Endothelial cell of umbilical vein (primary cell): Measurements from ENCODE around the gene LRRC8B. TPM values are rescaled to one million over a fixed set of nuclear protein-coding genes. Genes with fewer than 3 reads are reported as not detected.

ENCODE experiments used
- BruUV-seq: library from RNA; stranded (reverse); fragments of 400-500 nt; replicated peaks from 2 replicates; lab custom pipeline; 2021; lab: Mats Ljungman, UMichigan
- CTCF ChIA-PET: fragments of 300-600, 350-600 bp; sonication (Branson Sonifier 250); formaldehyde crosslinking; loops from one replicate; lab custom pipeline; 2021; ENCODE audit warnings: antibody characterized with exemption, inconsistent platforms; lab: Charles Lee
- POLR2A ChIA-PET: fragments of 300-600, 350-600 bp; sonication (Branson Sonifier 250); formaldehyde crosslinking; loops from one replicate; lab custom pipeline; 2021; ENCODE audit warnings: antibody characterized with exemption, inconsistent platforms; lab: Charles Lee
- DNase-seq: peaks from one replicate; pipeline ENCODE4 v3.0.0-alpha.2; 2011; ENCODE audit warnings: low read depth, low spot score
- FAIRE-seq: peaks from 2 replicates; lab custom pipeline; 2011; peaks lifted over from hg19 to GRCh38; lab: Jason Lieb, UNC
- H2AFZ ChIP-seq: 2 replicates; pipeline ENCODE4 v1.6.0; 2012; ENCODE audit warnings: low read depth, low read length, control low read depth, inconsistent platforms
- H3K27ac ChIP-seq: 2 replicates; pipeline ENCODE4 v1.5.1; 2011; ENCODE audit warnings: low read depth, mild to moderate bottlenecking, control low read depth, low read length, moderate library complexity; ENCODE audit not compliant: insufficient read depth
- H3K27me3 ChIP-seq, 2 experiments: 2 replicates each; pipeline versions ENCODE4 v1.6.0 to v1.6.1; 2011; ENCODE audit warnings: low read length in 2 of 2, mixed read lengths in 1 of 2; ENCODE audit not compliant: control insufficient read depth in 2 of 2, insufficient read depth in 2 of 2
- H3K36me3 ChIP-seq, 2 experiments: 2 replicates in 1 of 2; 3 replicates in 1 of 2; pipeline ENCODE4 v1.5.1; 2011; ENCODE audit warnings: low read length in 2 of 2, mild to moderate bottlenecking in 1 of 2, moderate library complexity in 1 of 2; ENCODE audit not compliant: control insufficient read depth in 2 of 2, insufficient read depth in 2 of 2; ENCODE audit errors: extremely low read depth in 1 of 2
- H3K4me1 ChIP-seq: 3 replicates; pipeline ENCODE4 v1.5.1; 2011; ENCODE audit warnings: mild to moderate bottlenecking, low read length; ENCODE audit not compliant: control insufficient read depth, insufficient read depth; ENCODE audit errors: extremely low read depth
- H3K4me2 ChIP-seq: 2 replicates; pipeline ENCODE4 v1.6.1; 2011; ENCODE audit warnings: low read length, control low read depth, mixed read lengths; ENCODE audit not compliant: insufficient read depth
- H3K4me3 ChIP-seq, 3 experiments: fragments of 200-600 bp in 1 of 3; sonication (generic), shearing (Covaris generic) in 1 of 3; replicated peaks in 1 of 3; 2 replicates each; pipeline ENCODE4 v1.5.1; 2011 to 2016; ENCODE audit warnings: control low read depth in 3 of 3, low read length in 3 of 3, mild to moderate bottlenecking in 2 of 3, inconsistent platforms in 1 of 3, low read depth in 1 of 3, moderate library complexity in 1 of 3; ENCODE audit not compliant: insufficient read depth in 1 of 3
- H3K79me2 ChIP-seq: 2 replicates; pipeline ENCODE4 v1.6.0; 2012; ENCODE audit warnings: low read length, inconsistent platforms; ENCODE audit not compliant: control insufficient read depth, insufficient read depth
- H3K9ac ChIP-seq: replicated peaks from 2 replicates; pipeline ENCODE3; 2011; ENCODE audit warnings: low read length, control low read depth; ENCODE audit not compliant: insufficient read depth; ENCODE audit errors: extremely low read depth
- H3K9me1 ChIP-seq: replicated peaks from 3 replicates; pipeline ENCODE4 v1.6.0; 2011; ENCODE audit warnings: mild to moderate bottlenecking, low read length; ENCODE audit not compliant: control insufficient read depth, insufficient read depth; ENCODE audit errors: extremely low read depth
- H3K9me3 ChIP-seq: replicated peaks from 2 replicates; pipeline ENCODE4 v1.5.1; 2012; ENCODE audit warnings: low read length, inconsistent platforms; ENCODE audit not compliant: control insufficient read depth, insufficient read depth
- H4K20me1 ChIP-seq: replicated peaks from 2 replicates; pipeline ENCODE3; 2011; ENCODE audit warnings: mild to moderate bottlenecking, low read length; ENCODE audit not compliant: control insufficient read depth, insufficient read depth; ENCODE audit errors: extremely low read depth
- EZH2 ChIP-seq: IDR thresholded peaks from 2 replicates; pipeline ENCODE4 v1.6.1; 2012; ENCODE audit warnings: borderline replicate concordance, low read depth, mild to moderate bottlenecking, moderate library complexity, low read length, inconsistent platforms; ENCODE audit not compliant: severe bottlenecking
- FOS ChIP-seq: IDR thresholded peaks from 2 replicates; pipeline ENCODE4 v1.6.1; 2011; ENCODE audit warnings: mild to moderate bottlenecking, low read length, moderate library complexity, borderline replicate concordance; ENCODE audit not compliant: insufficient read depth
- GATA2 ChIP-seq: IDR thresholded peaks from 2 replicates; pipeline ENCODE4 v1.7.0; 2011; ENCODE audit warnings: low read depth, mild to moderate bottlenecking, moderate library complexity, mixed read lengths, low read length; ENCODE audit not compliant: insufficient read length, insufficient read depth
- JUN ChIP-seq: IDR thresholded peaks from 2 replicates; pipeline ENCODE4 v1.6.1; 2011; ENCODE audit warnings: borderline replicate concordance, low read depth; ENCODE audit not compliant: insufficient read length, insufficient read depth
- MAX ChIP-seq: IDR thresholded peaks from 2 replicates; pipeline ENCODE4 v1.6.1; 2011; ENCODE audit not compliant: insufficient read depth, insufficient read length
- MYC ChIP-seq: IDR thresholded peaks from one replicate; pipeline ENCODE4 v1.6.1; 2011; ENCODE audit warnings: mild to moderate bottlenecking, low read depth, low read length
- POLR2A ChIP-seq: IDR thresholded peaks from 2 replicates; pipeline ENCODE4 v1.6.1; 2012; ENCODE audit warnings: low read depth, mild to moderate bottlenecking, control low read depth, low read length
- POLR2AphosphoS5 ChIP-seq: IDR thresholded peaks from 2 replicates; pipeline ENCODE4 v1.6.1; 2012; ENCODE audit warnings: low read depth, mild to moderate bottlenecking, control low read depth, low read length, moderate library complexity; ENCODE audit not compliant: insufficient read depth
- dilution Hi-C: fragments of 300-500 bp; cut with MboI; formaldehyde crosslinking; loops from one replicate; pipeline ENCODE4 v1.15.0; 2019; ENCODE audit warnings: low sequenced_read_pairs; ENCODE audit not compliant: extremely low pct_ligation_motif_present
- intact Hi-C: fragments of 100-400 bp; cut with micrococcal nuclease; formaldehyde crosslinking; loops from one replicate; pipeline ENCODE4 v1.10.0; 2022
- polyA plus RNA-seq, 4 experiments: library from polyadenylated mRNA; depleted of rRNA in 3 of 4; stranded (reverse) in 3 of 4; unstranded in 1 of 4; fragments of >200 nt; gene quantifications; 2 replicates each; pipeline versions ENCODE4 v1.2.1 to v1.2.3, GENCODE V29; 2011 to 2012; ENCODE audit warnings: missing spikeins in 1 of 4
- total RNA-seq: library from RNA; stranded (reverse); gene quantifications from 2 replicates; pipeline ENCODE4 v1.2.3, GENCODE V29; 2021
- TF ChIP-seq, protein P1 (sequence below), 2 donors: IDR thresholded peaks; 1 replicate in 1 of 2; 2 replicates in 1 of 2; pipeline ENCODE4 v1.5.1; 2011; ENCODE audit warnings: low read length in 2 of 2, mild to moderate bottlenecking in 2 of 2, moderate library complexity in 2 of 2, control low read depth in 1 of 2, inconsistent platforms in 1 of 2, low read depth in 1 of 2; ENCODE audit not compliant: insufficient read depth in 1 of 2; ENCODE audit errors: extremely low read depth in 1 of 2

LRRC8B gene
- total and polyA plus RNA-seq, 2 donors (not counting 3 experiments of a cell fraction or from before 2014, with no cell fraction given), result 15.2 to 15.8 TPM

DNA sequence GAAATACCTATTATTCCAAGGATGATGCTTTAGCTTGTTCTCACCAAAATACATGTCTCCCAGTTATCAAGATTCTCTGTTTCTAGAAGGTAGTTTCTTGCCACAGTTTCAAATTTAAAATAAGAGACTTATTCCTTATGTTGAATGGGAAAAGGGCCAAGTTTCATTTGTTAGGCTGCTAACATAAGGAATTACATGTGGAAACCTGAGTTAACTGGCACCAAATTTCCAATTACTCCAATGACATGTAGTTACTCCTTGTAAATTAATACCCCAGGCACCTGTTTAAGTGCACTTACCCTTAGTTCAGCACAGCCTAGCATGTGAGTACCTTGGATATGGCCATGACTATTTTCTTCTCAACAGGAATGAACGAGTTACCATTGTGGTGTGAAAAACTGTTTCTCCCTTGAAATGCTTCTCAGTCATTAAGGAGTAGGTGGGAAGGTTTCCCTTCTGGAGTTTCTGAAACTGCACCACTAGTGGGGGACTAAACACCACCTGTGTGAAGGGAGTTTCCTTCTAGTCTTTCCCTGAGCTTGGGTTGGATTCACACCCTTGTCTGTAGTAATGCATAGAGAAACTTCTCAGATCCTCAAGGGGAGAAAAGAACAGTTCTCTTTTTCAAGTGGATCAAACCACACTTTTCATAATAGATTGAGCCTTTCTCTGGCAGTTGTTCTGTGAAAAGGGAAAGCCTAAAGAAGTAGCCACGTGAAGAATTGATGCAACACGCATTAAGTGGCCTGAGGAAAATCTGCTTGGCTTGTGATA, 76.0 kb downstream of the LRRC8B start:
- CTCF ChIA-PET, result interaction anchor here (0.7 to 8.1 kb wide), 7 partner anchors 8 to 162 kb away, joined by 3 to 111 read pairs (median 7); no protein-coding TSS in a partner anchor
- no peaks in the 10 kb centered on the region for H3K36me3 ChIP-seq
- dilution Hi-C loops (no loop called here), intact Hi-C loops (loop anchor here (10.0 kb wide), 1 partner anchor 384 kb away; no protein-coding TSS in a partner anchor)
- no peaks in the 10 kb centered on the region for H3K9me3 ChIP-seq
- BruUV-seq, result no TSS peak
- FAIRE-seq, result no peak
- no peak overlapping the region for H3K4me2 ChIP-seq
- POLR2A ChIA-PET, result no interaction called here
- H3K4me1 ChIP-seq, result peaks cover 5% of the 10 kb centered on the region
- H3K79me2 ChIP-seq, result no peaks in the 10 kb centered on the region
- no peak overlapping the region for H2AFZ ChIP-seq
- no peak overlapping the region for H3K4me3 ChIP-seq
- no peaks in the 10 kb centered on the region for H3K9me1 ChIP-seq
- no peaks in the 10 kb centered on the region for H3K27me3 ChIP-seq
- TF ChIP-seq GATA2, result no peak
- TF ChIP-seq, protein P1, sequence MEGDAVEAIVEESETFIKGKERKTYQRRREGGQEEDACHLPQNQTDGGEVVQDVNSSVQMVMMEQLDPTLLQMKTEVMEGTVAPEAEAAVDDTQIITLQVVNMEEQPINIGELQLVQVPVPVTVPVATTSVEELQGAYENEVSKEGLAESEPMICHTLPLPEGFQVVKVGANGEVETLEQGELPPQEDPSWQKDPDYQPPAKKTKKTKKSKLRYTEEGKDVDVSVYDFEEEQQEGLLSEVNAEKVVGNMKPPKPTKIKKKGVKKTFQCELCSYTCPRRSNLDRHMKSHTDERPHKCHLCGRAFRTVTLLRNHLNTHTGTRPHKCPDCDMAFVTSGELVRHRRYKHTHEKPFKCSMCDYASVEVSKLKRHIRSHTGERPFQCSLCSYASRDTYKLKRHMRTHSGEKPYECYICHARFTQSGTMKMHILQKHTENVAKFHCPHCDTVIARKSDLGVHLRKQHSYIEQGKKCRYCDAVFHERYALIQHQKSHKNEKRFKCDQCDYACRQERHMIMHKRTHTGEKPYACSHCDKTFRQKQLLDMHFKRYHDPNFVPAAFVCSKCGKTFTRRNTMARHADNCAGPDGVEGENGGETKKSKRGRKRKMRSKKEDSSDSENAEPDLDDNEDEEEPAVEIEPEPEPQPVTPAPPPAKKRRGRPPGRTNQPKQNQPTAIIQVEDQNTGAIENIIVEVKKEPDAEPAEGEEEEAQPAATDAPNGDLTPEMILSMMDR (IDR thresholded peaks at IDR 0.05; ENCODE audit: extremely low read depth in 1 of 2, insufficient read depth in 1 of 2, low read depth in 1 of 2, low read length in 2 of 2), result no peak
- TF ChIP-seq MAX, result no peak
- no peak for TF ChIP-seq JUN
- no peak for TF ChIP-seq POLR2A
- no peak for TF ChIP-seq POLR2AphosphoS5
- TF ChIP-seq MYC, result no peak
- no peak for TF ChIP-seq EZH2
- no peak for TF ChIP-seq FOS
- no peak overlapping the region for H3K27ac ChIP-seq
- DNase-seq, result no peak
- no peak overlapping the region for H3K9ac ChIP-seq
- no peaks in the 10 kb centered on the region for H4K20me1 ChIP-seq
